ENCODE data around the gene SLC19A1. TPM values are rescaled to one million over a fixed set of nuclear protein-coding genes. Genes with fewer than 3 reads are reported as not detected.

SLC19A1 gene
- total RNA-seq, 1 donor from 2014 or later: 6.5 TPM

- H3K27ac Mint-ChIP-seq (ENCODE audit: unreplicated experiment): no peak overlapping the region
- peaks cover 21% of the 10 kb centered on the region for H3K36me3 Mint-ChIP-seq (ENCODE audit: low read depth)
- no peak for TF ChIP-seq CTCF (IDR thresholded peaks at IDR 0.05)
- peaks cover 46% of the 10 kb centered on the region for H3K4me1 Mint-ChIP-seq (ENCODE audit: low read depth)
- no peaks in the 10 kb centered on the region for H3K27me3 Mint-ChIP-seq (ENCODE audit: low read depth)
- DNase-seq (ENCODE audit: low spot score): no peak
- H3K9me3 Mint-ChIP-seq (ENCODE audit: low read depth): no peaks in the 10 kb centered on the region
- no peak overlapping the region for H3K4me3 Mint-ChIP-seq (ENCODE audit: unreplicated experiment)
These were observed 67.1 kb downstream of the SLC19A1 start for GRCh38 chr21:45475004-45475685.

- Mint-ChIP-seq H3K9me3 (ENCODE audit: low read depth) (no peaks in the 10 kb centered on the region), H3K27me3 (ENCODE audit: low read depth) (no peaks in the 10 kb centered on the region), H3K4me3 (ENCODE audit: unreplicated experiment) (no peak overlapping the region), H3K4me1 (ENCODE audit: low read depth) (peaks cover 53% of the 10 kb centered on the region), H3K27ac (ENCODE audit: unreplicated experiment) (peak overlapping the region; percentile 79), H3K36me3 (ENCODE audit: low read depth) (peaks cover 20% of the 10 kb centered on the region)
- DNase-seq (ENCODE audit: low spot score): no peak
- TF ChIP-seq CTCF (IDR thresholded peaks at IDR 0.05): no peak
These were observed 67.8 kb downstream of the SLC19A1 start for GRCh38 chr21:45474323-45474950.

GRCh38 chr21:45473496-45474322, 68.5 kb downstream of the SLC19A1 start:
- DNase-seq (ENCODE audit: low spot score): no peak
- H3K36me3 Mint-ChIP-seq (ENCODE audit: low read depth): peaks cover 15% of the 10 kb centered on the region
- H3K4me3 Mint-ChIP-seq (ENCODE audit: unreplicated experiment): no peak overlapping the region
- H3K9me3 Mint-ChIP-seq (ENCODE audit: low read depth): no peaks in the 10 kb centered on the region
- H3K4me1 Mint-ChIP-seq (ENCODE audit: low read depth): peaks cover 50% of the 10 kb centered on the region
- H3K27me3 Mint-ChIP-seq (ENCODE audit: low read depth): no peaks in the 10 kb centered on the region
- peak; percentile 16 for TF ChIP-seq CTCF (IDR thresholded peaks at IDR 0.05)
- H3K27ac Mint-ChIP-seq (ENCODE audit: unreplicated experiment): peak overlapping the region; percentile 79

GRCh38 chr21:45472445-45473365, 69.5 kb downstream of the SLC19A1 start:
- Mint-ChIP-seq H3K27me3 (ENCODE audit: low read depth) (no peaks in the 10 kb centered on the region), H3K4me3 (ENCODE audit: unreplicated experiment) (no peak overlapping the region), H3K36me3 (ENCODE audit: low read depth) (peaks cover 11% of the 10 kb centered on the region), H3K4me1 (ENCODE audit: low read depth) (peaks cover 41% of the 10 kb centered on the region), H3K27ac (ENCODE audit: unreplicated experiment) (peak overlapping the region; percentile 97), H3K9me3 (ENCODE audit: low read depth) (no peaks in the 10 kb centered on the region)
- TF ChIP-seq CTCF (IDR thresholded peaks at IDR 0.05): no peak
- DNase-seq (ENCODE audit: low spot score): no peak
